ENCODE data around the gene RTRAF.

Gene RTRAF

GRCh38 chr14:52003324-52003723 lies 14.0 kb downstream of the RTRAF start:
- TF ChIP-seq CTCF (IDR thresholded peaks at IDR 0.05; ENCODE audit: low read depth, low read length) = no peak
- no peak overlapping the region for H3K4me3 ChIP-seq (ENCODE audit: low read depth, low read length)

- H3K4me3 ChIP-seq (ENCODE audit: low read depth, low read length) = no peak overlapping the region
- no peak for TF ChIP-seq CTCF (IDR thresholded peaks at IDR 0.05; ENCODE audit: low read depth, low read length)
Observed at GRCh38 chr14:52005625-52006024, 16.3 kb downstream of the RTRAF start.

GRCh38 chr14:52006361-52006760 lies 17.0 kb downstream of the RTRAF start:
- TF ChIP-seq CTCF (IDR thresholded peaks at IDR 0.05; ENCODE audit: low read depth, low read length) = no peak
- H3K4me3 ChIP-seq (ENCODE audit: low read depth, low read length) = no peak overlapping the region

- H3K4me3 ChIP-seq (ENCODE audit: low read depth, low read length) = no peak overlapping the region
- no peak for TF ChIP-seq CTCF (IDR thresholded peaks at IDR 0.05; ENCODE audit: low read depth, low read length)
Observed at GRCh38 chr14:52007211-52007610, 17.9 kb downstream of the RTRAF start.

GRCh38 chr14:52007637-52008036 lies 18.3 kb downstream of the RTRAF start:
- no peak for TF ChIP-seq CTCF (IDR thresholded peaks at IDR 0.05; ENCODE audit: low read depth, low read length)
- H3K4me3 ChIP-seq (ENCODE audit: low read depth, low read length) = no peak overlapping the region

- H3K4me3 ChIP-seq (ENCODE audit: low read depth, low read length) = no peak overlapping the region
- TF ChIP-seq CTCF (IDR thresholded peaks at IDR 0.05; ENCODE audit: low read depth, low read length) = no peak
Observed at GRCh38 chr14:52008136-52008535, 18.8 kb downstream of the RTRAF start.

GRCh38 chr14:52010173-52010693 lies 20.9 kb downstream of the RTRAF start:
- no peak for TF ChIP-seq CTCF (IDR thresholded peaks at IDR 0.05; ENCODE audit: low read depth, low read length)
- no peak overlapping the region for H3K4me3 ChIP-seq (ENCODE audit: low read depth, low read length)

Measured in WI38 (cell line).